A549 (cell line): ENCODE results near the gene PPP2R5C. TPM values are rescaled to one million over a fixed set of nuclear protein-coding genes. Genes with fewer than 3 reads are reported as not detected.

Source experiments
- ATAC-seq, 2 experiments: fragments of 200-7000 bp in 1 of 2; fragments of >200 bp in 1 of 2; cut with Nextera tagmentation in 1 of 2; cut with Tn5 transposase in 1 of 2; 3 replicates each; pipeline versions ENCODE4 v1.8.0 to v1.9.1; 2018 to 2020; ENCODE audit warnings: mild to moderate bottlenecking in 1 of 2, moderate library complexity in 1 of 2
- CTCF ChIA-PET: fragments of 300-600 bp; sonication (Branson Sonifier 250); formaldehyde crosslinking; extraction: SDS; loops from one replicate; lab custom pipeline; 2021; ENCODE audit warnings: antibody characterized with exemption, inconsistent platforms; lab: Yijun Ruan, JAX
- POLR2A ChIA-PET: fragments of 350-600 bp; formaldehyde crosslinking; extraction: SDS; loops from one replicate; lab custom pipeline; 2021; ENCODE audit warnings: antibody characterized with exemption, inconsistent platforms; lab: Yijun Ruan, JAX
- DNase-seq, 2 experiments: peaks; one replicate each; pipeline versions ENCODE4 v3.0.0 to v3.0.0-alpha.2; 2011 to 2016; ENCODE audit warnings: low read depth in 1 of 2, low spot score in 1 of 2
- FAIRE-seq: peaks from 2 replicates; lab custom pipeline; 2011; peaks lifted over from hg19 to GRCh38; lab: Jason Lieb, UNC
- H3K27ac ChIP-seq, 2 experiments: fragments of >200 bp; sonication (Bioruptor Twin); formaldehyde crosslinking; 3 replicates each; pipeline ENCODE4 v1.5.1; 2016 to 2017
- H3K4me1 ChIP-seq: fragments of >200 bp; sonication (Bioruptor Twin); formaldehyde crosslinking; 3 replicates; pipeline ENCODE4 v1.6.1; 2016
- H3K4me2 ChIP-seq: fragments of >200 bp; sonication (Bioruptor Twin); formaldehyde crosslinking; 3 replicates; pipeline ENCODE4 v1.6.1; 2016
- H3K4me3 ChIP-seq: fragments of >200 bp; sonication (Bioruptor Twin); formaldehyde crosslinking; 3 replicates; pipeline ENCODE4 v1.5.1; 2016
- H3K9me3 ChIP-seq: fragments of >200 bp; sonication (Bioruptor Twin); formaldehyde crosslinking; 3 replicates; pipeline ENCODE4 v1.6.1; 2016
- ATOH8 ChIP-seq: fragments of 250-450 bp; sonication (Bioruptor Pico); IDR thresholded peaks from 2 replicates; pipeline ENCODE4 v1.5.0; 2020; ENCODE audit warnings: low read depth, mild to moderate bottlenecking, moderate library complexity
- CEBPB ChIP-seq, 2 experiments: fragments of >200 bp in 1 of 2; sonication (Bioruptor Twin) in 1 of 2; formaldehyde crosslinking in 1 of 2; IDR thresholded peaks; 2 replicates each; pipeline ENCODE4 v1.6.1; 2012 to 2016
- CHD2 ChIP-seq: fragments of 150-350 bp; IDR thresholded peaks from 2 replicates; pipeline ENCODE4 v1.6.1; 2014; ENCODE audit warnings: low read length; ENCODE audit not compliant: partially characterized antibody
- CHD4 ChIP-seq: fragments of 200-600 bp; sonication (generic); IDR thresholded peaks from 2 replicates; pipeline ENCODE4 v1.6.1; 2016; ENCODE audit warnings: antibody characterized with exemption, mild to moderate bottlenecking, borderline replicate concordance
- ELK1 ChIP-seq: fragments of 150-350 bp; IDR thresholded peaks from 2 replicates; pipeline ENCODE4 v1.6.1; 2014; ENCODE audit warnings: low read depth, mild to moderate bottlenecking, low read length
- ESRRA ChIP-seq: fragments of 150-350 bp; IDR thresholded peaks from 2 replicates; pipeline ENCODE4 v1.6.1; 2014; ENCODE audit warnings: mild to moderate bottlenecking, low read length, borderline replicate concordance
- FOXS1 ChIP-seq: fragments of 250-450 bp; sonication (Bioruptor Pico); IDR thresholded peaks from 2 replicates; pipeline ENCODE4 v1.5.0; 2020; ENCODE audit warnings: mild to moderate bottlenecking, moderate library complexity
- HDAC2 ChIP-seq: fragments of 200-600 bp; sonication (generic); IDR thresholded peaks from 2 replicates; pipeline ENCODE4 v1.6.1; 2016
- HOXA7 ChIP-seq: fragments of 250-450 bp; sonication (Bioruptor Pico); IDR thresholded peaks from 2 replicates; pipeline ENCODE4 v1.5.0; 2020; ENCODE audit warnings: mild to moderate bottlenecking, moderate library complexity
- HOXB13 ChIP-seq: fragments of 250-450 bp; sonication (Bioruptor Pico); IDR thresholded peaks from 2 replicates; pipeline ENCODE4 v1.5.0; 2020; ENCODE audit warnings: low read depth, mild to moderate bottlenecking, moderate library complexity
- HOXB5 ChIP-seq: fragments of 250-450 bp; sonication (Bioruptor Pico); IDR thresholded peaks from 2 replicates; pipeline ENCODE4 v1.5.0; 2020; ENCODE audit warnings: mild to moderate bottlenecking, moderate library complexity
- KDM5A ChIP-seq: fragments of 200-600 bp; sonication (generic); IDR thresholded peaks from 2 replicates; pipeline ENCODE4 v1.6.1; 2016; ENCODE audit warnings: antibody characterized with exemption, mild to moderate bottlenecking
- MAX ChIP-seq: IDR thresholded peaks from 2 replicates; pipeline ENCODE4 v1.6.1; 2012
- NPAS2 ChIP-seq: fragments of 250-450 bp; sonication (Bioruptor Pico); IDR thresholded peaks from 2 replicates; pipeline ENCODE4 v1.8.0; 2022; ENCODE audit warnings: mild to moderate bottlenecking, moderate library complexity, borderline replicate concordance
- PHF8 ChIP-seq: fragments of 200-600 bp; sonication (generic); IDR thresholded peaks from 2 replicates; pipeline ENCODE4 v1.6.1; 2016; ENCODE audit warnings: low read depth, mild to moderate bottlenecking, antibody characterized with exemption, moderate library complexity, borderline replicate concordance
- POLR2A ChIP-seq: IDR thresholded peaks from 2 replicates; pipeline ENCODE4 v1.6.1; 2012; ENCODE audit warnings: mild to moderate bottlenecking, low read length
- RAD21 ChIP-seq, 2 experiments: fragments of >200 bp in 1 of 2; sonication (Bioruptor Twin) in 1 of 2; formaldehyde crosslinking in 1 of 2; IDR thresholded peaks in 1 of 2; conservative IDR thresholded peaks in 1 of 2; 2 replicates in 1 of 2; 3 replicates in 1 of 2; pipeline ENCODE4 v1.6.1; 2012 to 2018; ENCODE audit warnings: inconsistent platforms in 1 of 2
- RARB ChIP-seq: fragments of 250-450 bp; sonication (Bioruptor Pico); IDR thresholded peaks from 2 replicates; pipeline ENCODE4 v1.8.0; 2021; ENCODE audit warnings: mild to moderate bottlenecking, moderate library complexity
- RCOR1 ChIP-seq: fragments of 150-350 bp; IDR thresholded peaks from 2 replicates; pipeline ENCODE4 v1.6.1; 2014; ENCODE audit warnings: antibody characterized with exemption, low read length, low read depth
- RFX5 ChIP-seq: fragments of 450-650 bp; IDR thresholded peaks from 2 replicates; pipeline ENCODE4 v1.7.1; 2014; ENCODE audit warnings: antibody characterized with exemption, mild to moderate bottlenecking, moderate library complexity
- SMC3 ChIP-seq: fragments of >200 bp; sonication (Bioruptor Twin); formaldehyde crosslinking; IDR thresholded peaks from 3 replicates; pipeline ENCODE4 v1.6.1; 2018; ENCODE audit warnings: inconsistent platforms
- TFCP2L1 ChIP-seq: fragments of 250-450 bp; sonication (Bioruptor Pico); IDR thresholded peaks from 2 replicates; pipeline ENCODE4 v1.5.0; 2021; ENCODE audit warnings: mild to moderate bottlenecking
- WGBS: methylation state at CpG from one replicate; pipeline ENCODE4 v1.1.6; 2017; ENCODE audit errors: missing lambda C conversion rate; 5-methylcytosine and 5-hydroxymethylcytosine counted together
- polyA plus RNA-seq, 4 experiments: library from polyadenylated mRNA; depleted of rRNA in 3 of 4; stranded (reverse); fragments of >200 nt; fragmentation: RNase III in 1 of 4; extraction: RNeasy Plus Mini Kit Qiagen cat#74134 plus additional on column Dnase treatment in 1 of 4; gene quantifications; 2 replicates in 3 of 4; 3 replicates in 1 of 4; pipeline ENCODE4 v1.2.3, GENCODE V29; 2011 to 2017
- TF ChIP-seq, protein P1 (sequence below): fragments of 450-650 bp; IDR thresholded peaks from 2 replicates; pipeline ENCODE4 v1.6.1; 2014; ENCODE audit warnings: antibody characterized with exemption

PPP2R5C gene
- polyA plus RNA-seq, 2 of the 4 experiments (the other 2 are of a cell fraction), result 74.8 to 150 TPM

DNA sequence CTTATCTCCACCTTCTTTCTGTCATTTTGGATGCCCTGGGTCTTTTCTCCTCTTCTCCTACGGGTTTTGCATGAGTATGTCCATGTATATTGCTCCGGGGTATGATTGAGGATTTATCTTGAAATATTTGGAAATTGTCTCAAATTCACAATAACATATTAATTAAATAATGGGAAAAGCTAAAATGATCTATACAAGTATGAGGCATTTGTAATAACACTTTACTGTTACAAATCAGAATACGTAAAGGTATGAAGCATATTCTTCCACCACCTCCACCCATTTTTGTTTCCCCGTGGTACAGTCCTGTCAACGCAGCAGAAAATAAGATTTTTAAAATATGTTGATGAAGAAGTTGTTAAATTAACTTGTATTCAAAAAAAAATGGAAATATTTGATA, 91.3 kb downstream of the PPP2R5C start (continued):
- TF ChIP-seq RFX5 (no peak), HDAC2 (no peak), ELK1 (no peak), TFCP2L1 (CRISPR knock-in tag) (no peak), MAX (no peak), POLR2A (no peak), HOXB13 (CRISPR knock-in tag) (no peak), CEBPB (IDR thresholded peaks at IDR 0.05) (no peak)

- ATAC-seq, result no peak
- POLR2A ChIA-PET, result no interaction called here
- 90% methylated on average over 15 of the region's 15 CpGs for WGBS
Measured at GRCh38 chr14:101853455-101854018, 92.0 kb downstream of the PPP2R5C start.

DNA sequence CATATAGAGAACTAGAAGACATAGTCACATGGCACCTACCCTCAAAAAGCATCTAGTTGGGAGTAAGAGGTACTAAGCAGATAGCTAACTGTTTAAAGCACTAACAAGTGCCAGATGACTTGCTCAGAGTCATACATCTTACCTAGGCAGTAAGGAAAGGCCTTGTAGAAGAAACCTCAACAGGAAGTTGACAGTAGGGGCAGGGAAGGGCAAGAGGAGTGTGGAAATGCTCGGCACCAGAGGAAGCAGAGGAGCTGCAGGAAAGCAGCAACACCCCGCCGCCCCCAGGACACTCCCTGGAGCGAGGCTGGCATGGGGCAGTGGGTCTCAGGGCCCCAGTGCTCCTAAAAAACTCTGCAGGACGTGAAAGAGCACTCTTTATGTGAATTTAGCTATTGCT, 92.9 kb downstream of the PPP2R5C start:
- TF ChIP-seq RARB (CRISPR knock-in tag), result no peak
- no peak for TF ChIP-seq KDM5A
- no peak for TF ChIP-seq POLR2A
- no peak for TF ChIP-seq HDAC2
- Histone ChIP-seq H3K9me3 (no peaks in the 10 kb centered on the region), H3K4me1 (0 out of 3 replicates have a peak, but pooled peaks cover 4% of the 10 kb centered on the region), H3K4me2 (no peak overlapping the region), H3K4me3 (no peak overlapping the region), H3K27ac (no peak overlapping the region)
- 88% methylated on average over 5 of the region's 5 CpGs for WGBS
- ChIA-PET CTCF (interaction anchor here (1.4 to 2.0 kb wide), 3 partner anchors 21 to 84 kb away, joined by 3 to 7 read pairs (median 4); no protein-coding TSS in a partner anchor), POLR2A (no interaction called here)
- ATAC-seq (no peak), DNase-seq (no peak), FAIRE-seq (no peak)

More at GRCh38 chr14:101853455-101854018, 92.0 kb downstream of the PPP2R5C start:
- TF ChIP-seq ESRRA, result no peak
- TF ChIP-seq NPAS2 (CRISPR knock-in tag), result no peak
- TF ChIP-seq HOXB5 (CRISPR knock-in tag), result no peak
- TF ChIP-seq PHF8, result no peak
- TF ChIP-seq FOXS1 (CRISPR knock-in tag), result no peak
- no peak for TF ChIP-seq CHD2
- no peak overlapping the region for H3K27ac ChIP-seq
- no peak for DNase-seq
- no peak for FAIRE-seq
- 0 out of 3 replicates have a peak, but pooled peaks cover 4% of the 10 kb centered on the region for H3K4me1 ChIP-seq
- H3K4me3 ChIP-seq, result no peak overlapping the region
- no peak overlapping the region for H3K4me2 ChIP-seq
- no peaks in the 10 kb centered on the region for H3K9me3 ChIP-seq
- CTCF ChIA-PET, result interaction anchor here (1.4 to 2.0 kb wide), 3 partner anchors 21 to 83 kb away, joined by 3 to 7 read pairs (median 4); no protein-coding TSS in a partner anchor

DNA sequence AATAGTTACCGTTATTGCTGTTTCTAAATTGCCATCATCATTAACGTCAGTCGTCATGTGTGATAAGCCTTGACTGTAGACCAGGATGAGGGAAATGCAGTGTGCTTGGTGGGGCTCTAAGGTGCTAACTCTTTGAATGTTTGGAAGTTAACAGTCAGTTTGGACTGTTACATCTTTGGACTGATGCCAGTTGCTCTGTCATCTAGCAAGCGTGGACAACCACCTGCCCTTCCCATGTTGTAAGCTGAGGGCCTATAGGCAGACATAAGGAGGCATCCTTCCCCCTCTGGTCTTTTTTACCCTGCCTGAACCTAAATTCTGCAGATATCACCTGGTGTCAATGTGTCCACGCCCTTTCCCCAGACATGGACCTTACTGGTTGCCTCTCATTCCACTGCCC, 94.4 kb downstream of the PPP2R5C start:
- DNase-seq (no peak), ATAC-seq (no peak)
- H3K4me2 ChIP-seq, result no peak overlapping the region
- POLR2A ChIA-PET, result interaction anchor here (1.4 kb wide), 1 partner anchor 46 kb away, joined by 6 read pairs; no protein-coding TSS in a partner anchor
- WGBS, result 92% methylated on average over 5 of the region's 5 CpGs
- H3K4me3 ChIP-seq, result no peak overlapping the region
- H3K9me3 ChIP-seq, result no peaks in the 10 kb centered on the region
- CTCF ChIA-PET, result interaction anchor here (0.9 kb wide), 1 partner anchor 24 kb away, joined by 3 read pairs; no protein-coding TSS in a partner anchor
- no peak for TF ChIP-seq RCOR1
- no peak for TF ChIP-seq ATOH8 (CRISPR knock-in tag)
- no peak for TF ChIP-seq CHD4
- TF ChIP-seq, protein P1, sequence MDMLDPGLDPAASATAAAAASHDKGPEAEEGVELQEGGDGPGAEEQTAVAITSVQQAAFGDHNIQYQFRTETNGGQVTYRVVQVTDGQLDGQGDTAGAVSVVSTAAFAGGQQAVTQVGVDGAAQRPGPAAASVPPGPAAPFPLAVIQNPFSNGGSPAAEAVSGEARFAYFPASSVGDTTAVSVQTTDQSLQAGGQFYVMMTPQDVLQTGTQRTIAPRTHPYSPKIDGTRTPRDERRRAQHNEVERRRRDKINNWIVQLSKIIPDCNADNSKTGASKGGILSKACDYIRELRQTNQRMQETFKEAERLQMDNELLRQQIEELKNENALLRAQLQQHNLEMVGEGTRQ, result no peak
- no peak for TF ChIP-seq RFX5
- TF ChIP-seq SMC3, result no peak
- no peak for TF ChIP-seq RAD21 (conservative IDR thresholded peaks at IDR 0.05 in 1 of 2, IDR thresholded peaks at IDR 0.05 in 1 of 2)
- no peak for TF ChIP-seq HOXA7
- no peak for TF ChIP-seq KDM5A
- no peak for TF ChIP-seq POLR2A
- TF ChIP-seq, all 56 proteins: peak for 0
- Histone ChIP-seq H3K4me1 (0 out of 3 replicates have a peak, but pooled peaks cover 4% of the 10 kb centered on the region), H3K27ac (no peak overlapping the region)
- no peak for FAIRE-seq
